ENCODE measurements around the gene WNT4. TPM values are rescaled to one million over a fixed set of nuclear protein-coding genes. Genes with fewer than 3 reads are reported as not detected.

WNT4 gene
- polyA plus RNA-seq, 2 of the 4 experiments (the other 2 are of a cell fraction) = 0.23 to 0.62 TPM

- TF ChIP-seq USF2 (IDR thresholded peaks at IDR 0.05) (no peak), RFX5 (IDR thresholded peaks at IDR 0.05) (no peak), GATA3 (IDR thresholded peaks at IDR 0.05; ENCODE audit: borderline replicate concordance) (no peak)
- Histone ChIP-seq H3K4me3 (peak overlapping the region; percentile 61), H3K27ac (peak overlapping the region; percentile 54 to 93; a peak in 5 of 6 replicates), H3K4me1 (peaks cover 5% of the 10 kb centered on the region; the same call in 2 of the 3 replicates), H3K9me3 (no peaks in the 10 kb centered on the region), H3K4me2 (peak overlapping the region; percentile 98)
- FAIRE-seq = no peak
- POLR2A ChIA-PET = interaction anchor here (0.6 kb wide), 1 partner anchor 33 kb away, joined by 3 read pairs; no protein-coding TSS in a partner anchor
- ATAC-seq = peak; percentile 60 to 66
- WGBS (ENCODE audit: missing lambda C conversion rate) = no CpG with 5 or more reads among the region's 102 CpGs
- peak in 1 of 2 experiments; percentile 25 for DNase-seq (ENCODE audit: low read depth in 1 of 2, low spot score in 1 of 2)
- CTCF ChIA-PET = interaction anchor here (0.8 to 3.7 kb wide), 6 partner anchors 11 to 274 kb away, joined by 3 to 27 read pairs (median 5); no protein-coding TSS in a partner anchor
Observed at GRCh38 chr1:22142315-22143064, 407 bp downstream of the WNT4 start.

DNA sequence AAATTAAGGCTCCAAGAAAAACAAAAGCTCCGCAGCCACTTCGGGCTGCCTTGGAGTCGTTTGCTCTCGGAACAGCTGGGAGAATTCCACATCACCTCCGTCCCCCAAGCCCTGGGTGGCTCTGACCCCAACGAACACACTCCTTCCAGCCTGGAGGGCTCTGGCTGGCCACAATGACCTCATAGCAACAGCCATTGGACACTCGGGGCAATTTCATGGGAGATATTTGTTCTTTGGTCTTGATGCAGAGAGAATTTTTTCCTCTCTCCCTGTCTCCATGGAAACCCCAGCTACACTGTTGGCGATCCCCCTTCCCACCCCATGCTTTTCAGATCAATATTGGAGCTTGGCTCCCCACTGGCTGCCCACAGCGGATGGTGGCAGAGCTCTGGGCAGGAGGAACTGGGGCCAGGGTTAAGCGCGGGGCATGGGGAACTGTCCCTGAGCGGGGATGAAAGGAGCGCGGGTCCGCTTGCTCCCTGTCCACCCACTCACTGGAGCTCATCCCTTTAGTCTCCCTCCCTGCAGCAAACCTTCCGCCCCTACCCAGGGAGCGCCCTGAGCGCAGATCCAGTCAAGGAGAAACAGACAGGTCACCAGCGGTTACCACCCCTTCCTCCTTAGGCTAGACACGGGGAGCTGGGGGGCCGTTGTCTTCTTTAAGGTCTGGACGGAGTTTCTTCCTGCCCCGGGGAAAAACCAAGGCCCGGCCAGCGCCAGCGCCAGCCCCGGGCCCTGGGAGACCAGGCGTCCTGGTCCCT, 1.2 kb downstream of the WNT4 start:
- ChIA-PET CTCF (interaction anchor here (0.8 to 3.7 kb wide), 7 partner anchors 11 to 278 kb away, joined by 3 to 27 read pairs (median 7); no protein-coding TSS in a partner anchor), POLR2A (no interaction called here)
- Histone ChIP-seq H3K4me1 (peaks cover 5% of the 10 kb centered on the region; the same call in 2 of the 3 replicates), H3K4me2 (peak overlapping the region; percentile 98), H3K27ac (no peak overlapping the region; a peak in 1 of 6 replicates), H3K9me3 (no peaks in the 10 kb centered on the region), H3K4me3 (peak overlapping the region; percentile 61; the same call in 2 of the 3 replicates)
- WGBS (ENCODE audit: missing lambda C conversion rate) = 91% methylated on average over 19 of the region's 28 CpGs
- FAIRE-seq (no peak), ATAC-seq (no peak; a peak in 3 of 6 replicates), DNase-seq (ENCODE audit: low read depth in 1 of 2, low spot score in 1 of 2) (no peak)
- TF ChIP-seq CHD4 (IDR thresholded peaks at IDR 0.05; ENCODE audit: borderline replicate concordance) = no peak
- no peak for TF ChIP-seq TP53 (CRISPR knock-in tag; IDR thresholded peaks at IDR 0.05)
- TF ChIP-seq JUN (IDR thresholded peaks at IDR 0.05) = no peak
- TF ChIP-seq CTCF (IDR thresholded peaks at IDR 0.05) = no peak
- no peak for TF ChIP-seq NPAS2 (CRISPR knock-in tag; IDR thresholded peaks at IDR 0.05; ENCODE audit: borderline replicate concordance)
- TF ChIP-seq NFE2L2 (conservative IDR thresholded peaks at IDR 0.05; ENCODE audit: low read length) = no peak
- no peak for TF ChIP-seq RNF2 (IDR thresholded peaks at IDR 0.05; ENCODE audit: borderline replicate concordance, low read depth)
- no peak for TF ChIP-seq TFCP2L1 (CRISPR knock-in tag; IDR thresholded peaks at IDR 0.05)
- TF ChIP-seq, protein P1, sequence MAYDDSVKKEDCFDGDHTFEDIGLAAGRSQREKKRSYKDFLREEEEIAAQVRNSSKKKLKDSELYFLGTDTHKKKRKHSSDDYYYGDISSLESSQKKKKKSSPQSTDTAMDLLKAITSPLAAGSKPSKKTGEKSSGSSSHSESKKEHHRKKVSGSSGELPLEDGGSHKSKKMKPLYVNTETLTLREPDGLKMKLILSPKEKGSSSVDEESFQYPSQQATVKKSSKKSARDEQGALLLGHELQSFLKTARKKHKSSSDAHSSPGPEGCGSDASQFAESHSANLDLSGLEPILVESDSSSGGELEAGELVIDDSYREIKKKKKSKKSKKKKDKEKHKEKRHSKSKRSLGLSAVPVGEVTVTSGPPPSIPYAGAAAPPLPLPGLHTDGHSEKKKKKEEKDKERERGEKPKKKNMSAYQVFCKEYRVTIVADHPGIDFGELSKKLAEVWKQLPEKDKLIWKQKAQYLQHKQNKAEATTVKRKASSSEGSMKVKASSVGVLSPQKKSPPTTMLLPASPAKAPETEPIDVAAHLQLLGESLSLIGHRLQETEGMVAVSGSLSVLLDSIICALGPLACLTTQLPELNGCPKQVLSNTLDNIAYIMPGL (CRISPR knock-in tag; IDR thresholded peaks at IDR 0.05; ENCODE audit: borderline replicate concordance) = no peak
- no peak for TF ChIP-seq FOXS1 (CRISPR knock-in tag; IDR thresholded peaks at IDR 0.05)
- no peak for TF ChIP-seq REST (IDR thresholded peaks at IDR 0.05)
- no peak for TF ChIP-seq ESRRA (IDR thresholded peaks at IDR 0.05; ENCODE audit: borderline replicate concordance, low read length)
- no peak for TF ChIP-seq HDAC2 (IDR thresholded peaks at IDR 0.05)

Data from A549 (cell line).